Activated CD8-positive, alpha-beta memory T cell treated with anti-CD3 and anti-CD28 coated beads, Interleukin-2, amount 50 U/mL, for 1 hour (primary cell): Measurements from ENCODE around the gene CCDC74B.
"Not testable (repeated sequence)": the region's sequence is repeated elsewhere in the genome, so short reads cannot be mapped to it uniquely, and the experiment has no call there.

Source experiments
- DNase-seq: peaks from one replicate; pipeline ENCODE4 v3.0.0-alpha.2; 2020; ENCODE audit errors: extremely low read depth

CCDC74B gene

GRCh38 chr2:130145006-130145414, at the start of gene CCDC74B:
CCDC74B (minus strand) TSS chr2:130145112; CDS start chr2:130144996, 116 bp downstream.
- DNase-seq, result not testable (repeated sequence)

- DNase-seq, result not testable (repeated sequence)
Measured at GRCh38 chr2:130193824-130194223, 48.9 kb upstream of the CCDC74B start.

- not testable (repeated sequence) for DNase-seq
Measured at GRCh38 chr2:130192451-130192850, 47.5 kb upstream of the CCDC74B start.

- DNase-seq, result not testable (repeated sequence)
Measured at GRCh38 chr2:130191319-130191718, 46.4 kb upstream of the CCDC74B start.

- no peak for DNase-seq
Measured at GRCh38 chr2:130190237-130190636, 45.3 kb upstream of the CCDC74B start.

GRCh38 chr2:130188958-130189357, 44.0 kb upstream of the CCDC74B start:
- not testable (repeated sequence) for DNase-seq

GRCh38 chr2:130187859-130188792, 43.2 kb upstream of the CCDC74B start:
- DNase-seq, result not testable (repeated sequence)

GRCh38 chr2:130187268-130187667, 42.4 kb upstream of the CCDC74B start:
- DNase-seq, result no peak

GRCh38 chr2:130186391-130186790, 41.5 kb upstream of the CCDC74B start:
- no peak for DNase-seq

- no peak for DNase-seq
Measured at GRCh38 chr2:130185896-130186295, 41.0 kb upstream of the CCDC74B start.

- no peak for DNase-seq
Measured at GRCh38 chr2:130185436-130185835, 40.5 kb upstream of the CCDC74B start.

- no peak for DNase-seq
Measured at GRCh38 chr2:130183512-130184373, 38.8 kb upstream of the CCDC74B start.

- DNase-seq, result not testable (repeated sequence)
Measured at GRCh38 chr2:130182826-130183511, 38.1 kb upstream of the CCDC74B start.

GRCh38 chr2:130181880-130182682, 37.2 kb upstream of the CCDC74B start, which contains the start of gene MZT2B:
MZT2B (plus strand) TSS chr2:130182262; CDS start chr2:130182283, 21 bp downstream.
- peak; percentile 53 for DNase-seq

- DNase-seq, result peak; percentile 91
Measured at GRCh38 chr2:130181325-130181879, 36.5 kb upstream of the CCDC74B start, which contains the start of gene SMPD4. SMPD4 (minus strand) TSS chr2:130181602; CDS start chr2:130176592, 5,010 bp downstream.

GRCh38 chr2:130180404-130181324, 35.8 kb upstream of the CCDC74B start:
- not testable (repeated sequence) for DNase-seq

GRCh38 chr2:130174866-130175265, 30.0 kb upstream of the CCDC74B start:
- not testable (repeated sequence) for DNase-seq

- no peak for DNase-seq
Measured at GRCh38 chr2:130169896-130170295, 25.0 kb upstream of the CCDC74B start.

- not testable (repeated sequence) for DNase-seq
Measured at GRCh38 chr2:130169163-130169562, 24.3 kb upstream of the CCDC74B start.
